HL-60 (cell line): Measurements from ENCODE around the gene ADAMTS20.

ENCODE experiments used
- GABPA ChIP-seq: IDR thresholded peaks from 2 replicates; pipeline ENCODE4 v1.6.1; 2012; ENCODE audit warnings: low read depth
- POLR2AphosphoS5 ChIP-seq: IDR thresholded peaks from 2 replicates; pipeline ENCODE4 v1.6.1; 2012; ENCODE audit warnings: low read depth
- SPI1 ChIP-seq: IDR thresholded peaks from 2 replicates; pipeline ENCODE4 v1.6.1; 2012; ENCODE audit warnings: low read depth, mild to moderate bottlenecking, borderline replicate concordance
- TF ChIP-seq, protein P1 (sequence below): IDR thresholded peaks from one replicate; pipeline ENCODE4 v1.5.1; 2011; ENCODE audit warnings: low read length, control low read depth, inconsistent platforms; ENCODE audit not compliant: insufficient read depth
- TF ChIP-seq, protein P2 (sequence below): IDR thresholded peaks from 2 replicates; pipeline ENCODE4 v1.6.1; 2012; ENCODE audit warnings: low read depth; ENCODE audit not compliant: insufficient replicate concordance

DNA sequence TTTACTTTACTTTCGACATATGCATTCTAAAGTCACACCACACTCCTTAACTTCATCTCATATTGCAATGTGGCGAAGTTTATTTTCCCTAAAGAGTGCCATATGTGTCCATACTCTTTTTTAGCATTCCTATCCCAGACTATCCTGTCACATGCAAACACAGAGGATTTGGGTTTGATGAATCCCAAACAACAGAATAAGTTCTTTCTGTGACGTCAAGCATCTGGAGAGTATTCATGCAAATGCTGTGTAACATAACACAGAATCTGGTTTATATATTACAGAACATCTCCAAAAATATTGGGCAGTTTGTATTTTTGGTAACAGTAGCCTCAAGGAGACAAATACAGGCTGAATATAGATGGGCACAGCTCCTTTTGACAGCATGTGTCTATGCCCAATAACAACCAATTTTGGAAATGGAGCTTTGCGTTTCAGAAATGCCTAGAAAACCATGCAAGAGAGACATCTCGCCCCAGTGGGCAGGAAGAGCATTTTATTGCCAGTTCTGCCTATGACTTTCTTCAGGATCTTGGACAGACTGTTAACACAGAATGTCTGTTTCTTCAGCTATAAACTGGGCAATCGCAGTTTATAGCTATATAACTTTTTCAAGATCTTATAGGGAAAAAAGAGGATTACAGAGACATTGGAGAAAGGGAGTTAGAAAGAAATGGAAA, 190.8 kb downstream of the ADAMTS20 start:
- TF ChIP-seq, protein P1, sequence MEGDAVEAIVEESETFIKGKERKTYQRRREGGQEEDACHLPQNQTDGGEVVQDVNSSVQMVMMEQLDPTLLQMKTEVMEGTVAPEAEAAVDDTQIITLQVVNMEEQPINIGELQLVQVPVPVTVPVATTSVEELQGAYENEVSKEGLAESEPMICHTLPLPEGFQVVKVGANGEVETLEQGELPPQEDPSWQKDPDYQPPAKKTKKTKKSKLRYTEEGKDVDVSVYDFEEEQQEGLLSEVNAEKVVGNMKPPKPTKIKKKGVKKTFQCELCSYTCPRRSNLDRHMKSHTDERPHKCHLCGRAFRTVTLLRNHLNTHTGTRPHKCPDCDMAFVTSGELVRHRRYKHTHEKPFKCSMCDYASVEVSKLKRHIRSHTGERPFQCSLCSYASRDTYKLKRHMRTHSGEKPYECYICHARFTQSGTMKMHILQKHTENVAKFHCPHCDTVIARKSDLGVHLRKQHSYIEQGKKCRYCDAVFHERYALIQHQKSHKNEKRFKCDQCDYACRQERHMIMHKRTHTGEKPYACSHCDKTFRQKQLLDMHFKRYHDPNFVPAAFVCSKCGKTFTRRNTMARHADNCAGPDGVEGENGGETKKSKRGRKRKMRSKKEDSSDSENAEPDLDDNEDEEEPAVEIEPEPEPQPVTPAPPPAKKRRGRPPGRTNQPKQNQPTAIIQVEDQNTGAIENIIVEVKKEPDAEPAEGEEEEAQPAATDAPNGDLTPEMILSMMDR, result no peak
- no peak for TF ChIP-seq POLR2AphosphoS5
- TF ChIP-seq, protein P2, sequence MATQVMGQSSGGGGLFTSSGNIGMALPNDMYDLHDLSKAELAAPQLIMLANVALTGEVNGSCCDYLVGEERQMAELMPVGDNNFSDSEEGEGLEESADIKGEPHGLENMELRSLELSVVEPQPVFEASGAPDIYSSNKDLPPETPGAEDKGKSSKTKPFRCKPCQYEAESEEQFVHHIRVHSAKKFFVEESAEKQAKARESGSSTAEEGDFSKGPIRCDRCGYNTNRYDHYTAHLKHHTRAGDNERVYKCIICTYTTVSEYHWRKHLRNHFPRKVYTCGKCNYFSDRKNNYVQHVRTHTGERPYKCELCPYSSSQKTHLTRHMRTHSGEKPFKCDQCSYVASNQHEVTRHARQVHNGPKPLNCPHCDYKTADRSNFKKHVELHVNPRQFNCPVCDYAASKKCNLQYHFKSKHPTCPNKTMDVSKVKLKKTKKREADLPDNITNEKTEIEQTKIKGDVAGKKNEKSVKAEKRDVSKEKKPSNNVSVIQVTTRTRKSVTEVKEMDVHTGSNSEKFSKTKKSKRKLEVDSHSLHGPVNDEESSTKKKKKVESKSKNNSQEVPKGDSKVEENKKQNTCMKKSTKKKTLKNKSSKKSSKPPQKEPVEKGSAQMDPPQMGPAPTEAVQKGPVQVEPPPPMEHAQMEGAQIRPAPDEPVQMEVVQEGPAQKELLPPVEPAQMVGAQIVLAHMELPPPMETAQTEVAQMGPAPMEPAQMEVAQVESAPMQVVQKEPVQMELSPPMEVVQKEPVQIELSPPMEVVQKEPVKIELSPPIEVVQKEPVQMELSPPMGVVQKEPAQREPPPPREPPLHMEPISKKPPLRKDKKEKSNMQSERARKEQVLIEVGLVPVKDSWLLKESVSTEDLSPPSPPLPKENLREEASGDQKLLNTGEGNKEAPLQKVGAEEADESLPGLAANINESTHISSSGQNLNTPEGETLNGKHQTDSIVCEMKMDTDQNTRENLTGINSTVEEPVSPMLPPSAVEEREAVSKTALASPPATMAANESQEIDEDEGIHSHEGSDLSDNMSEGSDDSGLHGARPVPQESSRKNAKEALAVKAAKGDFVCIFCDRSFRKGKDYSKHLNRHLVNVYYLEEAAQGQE, result no peak
- no peak for TF ChIP-seq SPI1
- no peak for TF ChIP-seq GABPA
